C4-2B (cell line): Measurements from ENCODE around the gene MCUB.

Source experiments
- ZFX ChIP-seq: fragments of 450-650 bp; IDR thresholded peaks from 2 replicates; pipeline ENCODE4 v1.6.1; 2017
- TF ChIP-seq, protein P1 (sequence below): fragments of 450-650 bp; conservative IDR thresholded peaks from 2 replicates; pipeline ENCODE4 v1.5.1; 2017; ENCODE audit warnings: mild to moderate bottlenecking

DNA sequence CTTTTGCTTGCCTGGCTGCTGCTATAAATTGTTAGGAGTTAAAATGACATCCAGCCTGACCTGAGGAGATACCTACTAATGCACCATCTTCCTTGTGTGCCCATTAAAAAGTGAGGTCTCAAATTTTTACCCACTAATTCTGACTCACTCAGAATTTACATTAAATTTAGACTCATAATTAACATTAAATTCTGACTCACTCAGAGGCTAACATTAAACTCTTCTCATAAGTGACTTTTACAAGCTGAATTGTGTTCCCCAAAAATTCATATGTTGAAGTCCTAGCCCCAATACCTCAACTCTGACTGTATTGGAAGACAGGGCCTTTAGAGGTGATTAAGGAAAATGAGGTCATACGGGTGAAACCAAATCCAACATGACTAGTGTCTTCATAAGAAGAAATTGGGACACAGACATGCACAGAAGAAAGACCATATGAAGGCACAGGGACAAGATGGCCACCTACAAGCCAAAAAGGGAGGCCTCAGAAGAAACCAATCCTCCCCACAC is 131.4 kb downstream of the MCUB start:
- TF ChIP-seq, protein P1, sequence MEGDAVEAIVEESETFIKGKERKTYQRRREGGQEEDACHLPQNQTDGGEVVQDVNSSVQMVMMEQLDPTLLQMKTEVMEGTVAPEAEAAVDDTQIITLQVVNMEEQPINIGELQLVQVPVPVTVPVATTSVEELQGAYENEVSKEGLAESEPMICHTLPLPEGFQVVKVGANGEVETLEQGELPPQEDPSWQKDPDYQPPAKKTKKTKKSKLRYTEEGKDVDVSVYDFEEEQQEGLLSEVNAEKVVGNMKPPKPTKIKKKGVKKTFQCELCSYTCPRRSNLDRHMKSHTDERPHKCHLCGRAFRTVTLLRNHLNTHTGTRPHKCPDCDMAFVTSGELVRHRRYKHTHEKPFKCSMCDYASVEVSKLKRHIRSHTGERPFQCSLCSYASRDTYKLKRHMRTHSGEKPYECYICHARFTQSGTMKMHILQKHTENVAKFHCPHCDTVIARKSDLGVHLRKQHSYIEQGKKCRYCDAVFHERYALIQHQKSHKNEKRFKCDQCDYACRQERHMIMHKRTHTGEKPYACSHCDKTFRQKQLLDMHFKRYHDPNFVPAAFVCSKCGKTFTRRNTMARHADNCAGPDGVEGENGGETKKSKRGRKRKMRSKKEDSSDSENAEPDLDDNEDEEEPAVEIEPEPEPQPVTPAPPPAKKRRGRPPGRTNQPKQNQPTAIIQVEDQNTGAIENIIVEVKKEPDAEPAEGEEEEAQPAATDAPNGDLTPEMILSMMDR: no peak
- TF ChIP-seq ZFX: no peak
